Right lobe of liver (tissue), 6 donors: Measurements from ENCODE around the gene SLC28A2. TPM values are rescaled to one million over a fixed set of nuclear protein-coding genes. Genes with fewer than 3 reads are reported as not detected.
A peak's percentile ranks its signal among the peaks of the same experiment; 100 is the strongest.

ENCODE experiments used
- ATAC-seq, 4 donors: fragments of 200-7000 bp; cut with Tn5 transposase; one replicate each; pipeline ENCODE4 v1.9.1; 2020; ENCODE audit warnings: mild to moderate bottlenecking in 4 of 4, moderate library complexity in 4 of 4
- DNase-seq, 3 donors: peaks; one replicate each; pipeline ENCODE4 v3.0.0-alpha.2; 2020
- H3K27ac ChIP-seq, 3 donors: fragments of 200-600 bp; one replicate each; pipeline ENCODE4 v1.8.0; 2022
- H3K27me3 ChIP-seq, 2 donors: fragments of 200-600 bp; one replicate each; pipeline ENCODE4 v1.8.0; 2022
- H3K36me3 ChIP-seq, 4 donors: fragments of 200-600 bp; sonication (generic) in 1 of 4; one replicate each; pipeline versions ENCODE4 v1.5.1 to v1.8.0; 2017 to 2022; ENCODE audit warnings: control low read depth in 1 of 4
- H3K4me1 ChIP-seq, 4 donors: fragments of 200-600 bp; sonication (generic) in 1 of 4; one replicate each; pipeline versions ENCODE4 v1.5.1 to v1.8.0; 2017 to 2022; ENCODE audit warnings: control low read depth in 1 of 4
- H3K4me3 ChIP-seq, 3 donors: fragments of 200-600 bp; one replicate each; pipeline ENCODE4 v1.8.0; 2022
- H3K9me3 ChIP-seq, 4 donors: fragments of 200-600 bp; sonication (generic) in 1 of 4; one replicate each; pipeline versions ENCODE4 v1.5.1 to v1.8.0; 2017 to 2022; ENCODE audit warnings: control low read depth in 1 of 4
- POLR2A ChIP-seq: fragments of 450-650 bp; IDR thresholded peaks from one replicate; pipeline ENCODE4 v1.6.1; 2017; ENCODE audit warnings: antibody characterized with exemption, mild to moderate bottlenecking
- WGBS: methylation state at CpG from one replicate; pipeline ENCODE4 v1.1.6; 2018; ENCODE audit warnings: low coverage, low lambda C conversion rate; ENCODE audit not compliant: insufficient coverage; ENCODE audit errors: missing lambda C conversion rate; 5-methylcytosine and 5-hydroxymethylcytosine counted together
- intact Hi-C, 2 donors: fragments of 100-400 bp; cut with DNase I; formaldehyde crosslinking; loops; one replicate each; pipeline versions ENCODE4 v1.11.2 to v1.14.1; 2022
- total RNA-seq, 6 experiments: library from RNA; depleted of rRNA in 2 of 6; stranded (reverse); fragments of >200 nt in 2 of 6; fragmentation: NEBNext Ultra II Directional in 3 of 6; extraction: Animal tissue kit (Norgen Biotek cat#: 25700) in 3 of 6; gene quantifications; one replicate each; pipeline versions ENCODE4 v1.1.0 to v1.2.4, GENCODE V29; 2016 to 2023
- TF ChIP-seq, protein P1 (sequence below), 4 donors: fragments of 200-600 bp in 3 of 4; fragments of 450-650 bp in 1 of 4; IDR thresholded peaks; one replicate each; pipeline versions ENCODE4 v1.5.1 to v1.8.0; 2016 to 2022; ENCODE audit warnings: antibody characterized with exemption in 4 of 4, mild to moderate bottlenecking in 2 of 4
- donor health status: DM: no; HTN: yes; CAD: no.
- donor health status: DM: no; HTN: no; CAD: no.
- donor health status: DM: no; HTN: no; CAD: no.
- donor health status: DM: no; HTN: yes; CAD: no.
- donor health status: DM: no; HTN: yes; CAD: no.

Gene SLC28A2
- total RNA-seq, 6 experiments from 2014 or later, result 0.04 to 0.81 (median 0.19) TPM; not detected in 2

GRCh38 chr15:45279024-45279698 is 27.1 kb downstream of the SLC28A2 start:
- intact Hi-C loops, result no loop called here
- DNase-seq (peak; percentile 97 to 99 (median 99)), ATAC-seq (peak; percentile 99 to 100 (median 99))
- Histone ChIP-seq H3K4me3 (peak overlapping the region; percentile 58 to 77 (median 66)), H3K27ac (peak overlapping the region; percentile 55 to 71 (median 58)), H3K4me1 (peaks cover 0 to 7% (median 2%) of the 10 kb centered on the region in 4 donors), H3K9me3 (no peaks in the 10 kb centered on the region), H3K27me3 (no peaks in the 10 kb centered on the region), H3K36me3 (no peaks in the 10 kb centered on the region)
- 6% methylated on average over 31 of the region's 33 CpGs for whole genome bisulfite sequencing
- peak; percentile 95 for TF ChIP-seq POLR2A
- TF ChIP-seq, protein P1, sequence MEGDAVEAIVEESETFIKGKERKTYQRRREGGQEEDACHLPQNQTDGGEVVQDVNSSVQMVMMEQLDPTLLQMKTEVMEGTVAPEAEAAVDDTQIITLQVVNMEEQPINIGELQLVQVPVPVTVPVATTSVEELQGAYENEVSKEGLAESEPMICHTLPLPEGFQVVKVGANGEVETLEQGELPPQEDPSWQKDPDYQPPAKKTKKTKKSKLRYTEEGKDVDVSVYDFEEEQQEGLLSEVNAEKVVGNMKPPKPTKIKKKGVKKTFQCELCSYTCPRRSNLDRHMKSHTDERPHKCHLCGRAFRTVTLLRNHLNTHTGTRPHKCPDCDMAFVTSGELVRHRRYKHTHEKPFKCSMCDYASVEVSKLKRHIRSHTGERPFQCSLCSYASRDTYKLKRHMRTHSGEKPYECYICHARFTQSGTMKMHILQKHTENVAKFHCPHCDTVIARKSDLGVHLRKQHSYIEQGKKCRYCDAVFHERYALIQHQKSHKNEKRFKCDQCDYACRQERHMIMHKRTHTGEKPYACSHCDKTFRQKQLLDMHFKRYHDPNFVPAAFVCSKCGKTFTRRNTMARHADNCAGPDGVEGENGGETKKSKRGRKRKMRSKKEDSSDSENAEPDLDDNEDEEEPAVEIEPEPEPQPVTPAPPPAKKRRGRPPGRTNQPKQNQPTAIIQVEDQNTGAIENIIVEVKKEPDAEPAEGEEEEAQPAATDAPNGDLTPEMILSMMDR (IDR thresholded peaks at IDR 0.05), result peak in 1 of 4 donors; percentile 11

DNA sequence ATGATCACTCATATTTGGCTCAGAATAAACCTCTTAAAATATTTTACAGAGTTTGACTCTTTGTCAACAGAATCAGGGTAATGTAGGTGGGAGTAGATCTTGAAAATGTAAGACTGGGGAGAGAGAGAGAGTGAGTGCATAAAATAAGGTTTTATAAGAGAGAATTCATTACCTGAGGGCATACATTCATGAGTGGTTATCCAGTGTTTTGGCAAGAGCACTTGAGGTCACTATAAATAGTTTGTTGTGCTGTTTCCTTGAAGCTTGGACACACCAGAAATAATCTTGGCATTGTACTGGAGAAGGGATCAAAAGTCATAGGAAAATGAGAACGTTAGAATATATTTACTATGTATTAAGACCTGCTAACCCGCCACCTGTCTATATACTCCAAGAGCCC is 33.4 kb downstream of the SLC28A2 start:
- WGBS, result 64% methylated on average over 2 of the region's 2 CpGs
- intact Hi-C loops, result no loop called here
- TF ChIP-seq, protein P1 (IDR thresholded peaks at IDR 0.05), result no peak
- TF ChIP-seq POLR2A, result no peak
- H3K27me3 ChIP-seq, result no peaks in the 10 kb centered on the region
- no peak overlapping the region for H3K4me3 ChIP-seq
- no peak overlapping the region for H3K27ac ChIP-seq
- H3K36me3 ChIP-seq, result no peaks in the 10 kb centered on the region
- H3K9me3 ChIP-seq, result no peaks in the 10 kb centered on the region
- DNase-seq (no peak), ATAC-seq (no peak)
- no peaks in the 10 kb centered on the region for H3K4me1 ChIP-seq

GRCh38 chr15:45287390-45287956 is 35.4 kb downstream of the SLC28A2 start:
- Histone ChIP-seq H3K36me3 (no peaks in the 10 kb centered on the region), H3K4me1 (peaks cover 0 to 7% (median 0%) of the 10 kb centered on the region in 4 donors), H3K27ac (no peak overlapping the region), H3K4me3 (no peak overlapping the region), H3K27me3 (no peaks in the 10 kb centered on the region), H3K9me3 (no peaks in the 10 kb centered on the region)
- no peak for DNase-seq
- WGBS, result 75% methylated on average over 1 of the region's 2 CpGs
- no peak for ATAC-seq
- TF ChIP-seq, protein P1 (IDR thresholded peaks at IDR 0.05), result no peak
- TF ChIP-seq POLR2A, result no peak
- intact Hi-C loops, result no loop called here

DNA sequence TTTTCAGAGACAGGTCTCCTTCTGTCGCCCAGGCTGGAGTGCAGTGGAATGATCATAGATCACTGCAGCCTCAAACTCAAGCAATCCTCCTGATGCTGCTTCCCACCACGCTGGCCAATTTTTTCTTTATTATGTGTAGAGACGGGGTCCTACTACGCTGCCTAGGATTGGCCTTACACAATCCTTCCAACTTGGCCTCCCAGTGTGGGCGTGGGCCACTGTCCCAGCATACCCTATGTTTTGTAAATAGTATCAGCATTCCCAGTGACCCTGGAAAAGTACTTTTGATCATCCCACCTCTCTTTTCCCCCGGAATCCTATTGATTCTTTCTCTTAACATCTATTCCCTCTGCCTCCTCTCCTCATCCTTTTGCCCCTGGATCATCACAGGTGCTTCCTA is 36.9 kb downstream of the SLC28A2 start:
- WGBS, result 64% methylated on average over 6 of the region's 6 CpGs
- H3K4me1 ChIP-seq, result peaks cover 0 to 7% (median 0%) of the 10 kb centered on the region in 4 donors
- DNase-seq (no peak), ATAC-seq (no peak)
- no peaks in the 10 kb centered on the region for H3K27me3 ChIP-seq
- TF ChIP-seq POLR2A, result no peak
- TF ChIP-seq, protein P1 (IDR thresholded peaks at IDR 0.05), result no peak
- H3K27ac ChIP-seq, result no peak overlapping the region
- intact Hi-C loops, result no loop called here
- no peaks in the 10 kb centered on the region for H3K36me3 ChIP-seq
- no peak overlapping the region for H3K4me3 ChIP-seq
- no peaks in the 10 kb centered on the region for H3K9me3 ChIP-seq
